Heart left ventricle (tissue), 13 donors: ENCODE results near the gene S100P.

Experiments
- CTCF ChIP-seq, 12 donors: fragments of 200-600 bp; sonication (generic) in 4 of 12; IDR thresholded peaks; one replicate each; pipeline versions ENCODE4 v1.5.0 to v1.8.0; 2018 to 2022; ENCODE audit warnings: antibody characterized with exemption in 12 of 12, mild to moderate bottlenecking in 5 of 12
- POLR2A ChIP-seq, 2 donors: fragments of 450-650 bp; IDR thresholded peaks; one replicate each; pipeline ENCODE4 v1.6.1; 2017; ENCODE audit warnings: antibody characterized with exemption in 2 of 2, mild to moderate bottlenecking in 2 of 2, moderate library complexity in 2 of 2
- donor health status: ischemic (EF 13 %, LVEDD 7.1; RV severe dilation, severe dysfunction).
- donor health status: DM: no; HTN: yes; CAD: no.
- donor health status: DM: no; HTN: no; CAD: no.
- donor health status: ischemic (EF 25% LVEDD 6.9; RV normal size, moderate dysfunction).
- donor health status: ischemic (EF 25% LVEDD 5.7; RV mildly dilated, moderate dysfunction).
- donor health status: ischemic (EF 35%, LVEDD 5.7; RV mildly dilated, moderate dysfunction).
- donor health status: nonischemic (EF 11% LVEDD 7.7; RV severe dilation, severe dysfunction).
- donor health status: DM: yes; HTN: yes; CAD: no.
- donor health status: PGD.
- donor health status: ischemic (EF 29% LVEDD 5.4; RV normal size, mild dysfunction).
- donor health status: nonischemic (EF 23%, LVEDD 6.1; RV moderate dilation, normal function).

GRCh38 chr4:6731318-6731675 lies 37.6 kb downstream of the S100P start:
- TF ChIP-seq CTCF (IDR thresholded peaks at IDR 0.05): no peak
- TF ChIP-seq POLR2A (IDR thresholded peaks at IDR 0.05): no peak
